GM21737 (cell line): ENCODE results near the gene CCDC160.
"Not testable (repeated sequence)": the region's sequence is repeated elsewhere in the genome, so short reads cannot be mapped to it uniquely, and the experiment has no call there.

Experiments used
- ATAC-seq: cut with Tn5 transposase; IDR thresholded peaks from one replicate; pipeline ENCODE4 v1.9.1; 2021; ENCODE audit warnings: mild to moderate bottlenecking, moderate library complexity; ENCODE audit not compliant: unreplicated experiment

CCDC160 gene

DNA sequence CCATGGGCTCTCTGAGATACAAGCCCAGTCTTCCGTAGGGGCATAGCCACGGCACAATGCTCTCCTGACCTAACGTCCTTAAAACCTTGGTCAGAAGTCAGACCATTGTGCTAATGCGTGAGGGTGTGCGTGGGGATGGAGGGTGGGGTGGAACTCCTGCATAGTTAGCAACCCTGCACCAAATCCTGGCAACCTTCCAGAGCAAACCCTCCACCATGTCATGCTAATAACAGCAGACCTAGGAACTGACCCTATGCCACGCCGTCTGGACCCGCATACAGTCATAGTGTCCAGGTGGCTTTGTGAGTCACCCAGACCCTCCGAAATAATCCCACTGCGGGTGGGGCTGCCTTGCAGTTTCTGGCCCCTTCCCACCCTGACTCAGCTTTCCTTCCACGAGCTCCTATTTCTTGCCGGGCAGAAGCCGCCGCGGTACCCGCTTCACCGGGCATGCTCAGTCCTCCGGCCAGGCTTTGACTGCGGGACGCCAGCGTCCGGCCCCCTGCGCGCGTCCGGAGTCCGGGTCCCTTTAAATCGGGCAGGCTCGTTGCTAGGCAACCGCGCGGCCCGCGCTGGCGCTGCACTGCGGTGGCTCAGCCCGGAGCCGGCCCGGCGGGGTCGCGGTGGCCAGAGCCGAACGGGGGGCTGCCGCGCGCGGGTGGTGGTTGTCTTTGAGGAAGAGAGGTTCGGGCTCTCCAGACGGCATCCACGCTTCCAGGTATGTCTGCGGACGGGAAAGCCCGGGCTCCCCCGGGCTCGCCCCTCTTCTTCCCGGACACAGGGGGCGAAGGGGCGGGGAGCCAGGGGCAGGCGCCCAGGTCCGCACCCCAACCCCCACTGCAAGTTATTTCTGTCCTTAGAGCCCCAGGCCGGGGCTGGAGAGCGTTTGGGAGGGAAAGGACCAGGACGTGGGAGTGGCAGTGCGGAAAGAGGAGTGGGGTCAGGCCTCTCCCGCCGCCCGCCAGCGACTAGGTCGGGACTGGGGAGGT lies at the start of gene CCDC160:
TSS of gene CCDC160 (plus strand) at position 557 of the 989 bp plus-strand sequence. CDS start 7,619 bp downstream, outside the sequence.
- no peak for ATAC-seq

DNA sequence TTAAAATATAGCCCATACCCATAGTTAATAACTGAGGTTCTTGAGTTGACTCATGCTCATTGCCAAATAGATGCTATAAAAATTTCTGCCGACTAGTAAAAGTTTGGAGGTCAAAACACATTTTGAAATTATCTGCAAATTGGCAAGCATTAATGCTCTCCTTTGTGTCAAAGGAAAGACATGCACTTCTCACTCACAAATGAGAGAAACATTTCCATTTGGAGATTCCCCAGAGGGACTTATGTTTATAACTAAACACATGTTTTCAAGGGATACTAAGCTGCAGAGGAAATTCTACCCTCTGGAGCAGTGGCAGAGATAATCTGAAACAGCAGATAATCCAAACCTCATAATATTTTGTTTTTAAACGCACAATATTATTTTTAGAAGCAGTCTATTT lies 45.7 kb upstream of the CCDC160 start:
- ATAC-seq = no peak

DNA sequence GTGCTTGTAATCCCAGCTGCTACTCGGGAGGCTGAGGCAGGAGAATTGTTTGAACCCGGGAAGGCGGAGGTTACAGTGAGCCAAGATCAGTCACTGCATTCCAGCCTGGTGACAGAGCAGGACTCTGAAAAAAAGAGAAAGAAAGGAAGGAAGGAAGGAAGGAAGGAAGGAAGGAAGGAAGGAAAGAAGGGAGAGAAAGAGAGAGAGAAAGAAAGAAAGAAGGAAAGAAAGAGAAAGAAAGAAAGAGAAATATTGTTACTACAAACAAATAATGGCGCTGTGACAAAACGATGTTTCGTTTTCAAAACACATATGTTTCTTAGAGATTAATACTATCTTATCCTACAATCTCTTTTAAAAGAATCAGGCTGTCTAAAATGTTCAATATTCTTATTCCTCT lies 42.1 kb upstream of the CCDC160 start:
- no peak for ATAC-seq

DNA sequence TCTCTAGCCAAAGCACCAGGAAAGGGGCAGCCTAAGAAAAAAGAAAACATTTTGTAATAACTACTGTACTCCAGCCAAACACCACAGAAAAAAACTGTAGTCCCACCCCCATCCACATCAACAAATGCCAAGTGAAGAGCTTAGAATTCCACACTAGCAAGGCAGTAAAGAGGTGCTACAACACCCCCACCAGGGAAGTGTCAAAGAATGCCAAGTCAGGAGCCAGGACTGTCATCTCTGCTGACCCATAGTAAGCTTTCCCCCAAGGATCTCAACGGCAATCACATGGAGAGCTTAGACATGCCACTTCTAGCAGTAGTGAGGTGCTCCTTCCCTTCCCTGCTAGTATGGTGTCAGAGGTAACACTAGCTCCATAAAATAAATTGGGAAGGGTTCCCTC lies 34.4 kb upstream of the CCDC160 start:
- ATAC-seq = no peak

DNA sequence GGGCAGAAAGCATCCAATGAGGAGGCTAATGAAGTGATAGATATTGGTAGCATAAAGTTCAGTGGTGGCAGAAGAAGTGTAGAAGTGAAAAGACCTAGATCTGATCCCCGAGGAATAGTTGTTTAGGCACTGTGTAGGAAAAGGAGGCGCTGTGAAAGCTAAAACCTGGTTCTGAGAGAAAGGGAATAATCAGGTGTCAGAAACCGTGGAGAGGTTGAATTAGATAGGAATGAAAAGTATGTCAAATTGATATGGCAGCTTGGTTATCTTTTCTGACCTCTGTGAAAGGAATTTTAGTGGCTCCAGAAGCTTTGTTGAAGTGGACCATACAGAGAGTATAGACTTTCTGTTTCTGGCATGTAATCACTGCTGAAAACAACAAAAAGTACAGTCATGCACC lies 30.8 kb upstream of the CCDC160 start:
- ATAC-seq = no peak

DNA sequence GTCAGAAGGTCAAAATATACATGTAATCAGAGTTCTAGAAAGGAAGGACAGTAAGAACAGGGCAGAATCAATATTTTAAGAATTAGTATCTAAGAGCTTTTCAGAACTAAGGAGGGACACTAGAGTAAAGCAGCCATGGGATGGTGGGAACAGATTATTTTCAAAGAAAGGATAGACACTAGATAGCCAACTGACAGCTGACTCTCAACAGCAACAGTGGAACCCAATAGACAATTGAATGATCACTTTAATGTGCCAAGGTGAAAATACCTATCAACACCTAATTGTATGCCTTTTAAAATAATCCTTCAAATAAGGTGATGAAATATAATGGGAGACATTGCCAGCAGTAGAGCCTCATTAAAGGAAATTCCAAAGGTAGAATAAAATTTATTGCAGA lies 26.5 kb upstream of the CCDC160 start:
- no peak for ATAC-seq

DNA sequence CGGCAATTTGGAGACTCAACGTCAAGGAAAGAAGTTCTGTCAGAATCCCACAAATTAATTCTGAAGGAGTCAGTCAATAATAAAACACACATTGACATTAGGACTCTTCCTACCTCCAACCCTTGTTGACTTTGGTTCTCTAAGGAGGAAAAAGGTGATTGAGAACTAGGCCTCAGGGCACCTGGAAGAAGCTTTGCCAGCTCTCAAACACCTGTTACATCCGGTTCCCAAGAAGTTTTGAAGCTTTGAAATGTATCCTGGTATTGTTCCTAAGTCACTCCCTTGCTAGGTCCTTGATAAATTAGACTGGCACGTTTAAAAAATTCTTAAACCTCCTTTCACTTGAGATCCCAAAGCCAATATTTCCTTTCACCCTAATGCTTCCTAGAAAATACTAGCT lies 1.7 kb upstream of the CCDC160 start:
- no peak for ATAC-seq

DNA sequence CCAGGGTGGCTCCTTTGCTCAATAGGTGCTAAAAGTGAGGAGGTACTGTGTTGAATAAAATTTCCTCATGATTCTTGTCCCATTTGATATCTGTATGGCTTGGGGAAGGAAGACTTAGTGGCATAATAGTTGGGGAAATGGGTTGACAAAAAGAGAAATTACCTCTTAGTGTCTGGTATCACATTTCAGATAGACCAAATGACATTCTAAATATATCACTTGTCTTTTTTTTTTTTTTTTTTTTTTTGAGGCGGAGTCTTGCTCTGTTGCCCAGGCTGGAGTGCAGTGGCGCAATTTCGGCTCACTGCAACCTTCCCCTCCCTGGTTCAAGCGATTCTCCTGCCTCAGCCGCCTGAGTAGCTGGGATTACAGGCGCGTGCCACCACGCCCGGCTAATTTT lies 1.2 kb downstream of the CCDC160 start:
- not testable (repeated sequence) for ATAC-seq

DNA sequence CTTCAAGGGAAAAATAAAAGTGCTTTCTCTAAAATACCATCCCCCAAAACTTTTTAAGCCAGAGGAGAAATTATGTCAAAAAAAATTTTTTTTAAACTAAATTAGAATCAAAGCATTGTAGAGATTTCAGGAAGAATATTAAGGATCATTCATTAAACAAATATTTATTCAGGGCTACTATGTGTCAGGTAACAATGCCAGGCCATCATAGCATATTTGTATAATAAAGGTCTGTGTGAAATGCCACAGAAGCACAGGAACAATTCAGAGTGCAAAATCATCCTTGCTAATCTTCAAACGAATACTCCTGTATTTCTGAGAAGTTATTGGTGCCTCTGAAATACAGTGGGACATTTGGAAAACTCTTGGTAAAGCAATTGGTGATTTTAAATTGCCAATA lies 2.0 kb downstream of the CCDC160 start:
- no peak for ATAC-seq

DNA sequence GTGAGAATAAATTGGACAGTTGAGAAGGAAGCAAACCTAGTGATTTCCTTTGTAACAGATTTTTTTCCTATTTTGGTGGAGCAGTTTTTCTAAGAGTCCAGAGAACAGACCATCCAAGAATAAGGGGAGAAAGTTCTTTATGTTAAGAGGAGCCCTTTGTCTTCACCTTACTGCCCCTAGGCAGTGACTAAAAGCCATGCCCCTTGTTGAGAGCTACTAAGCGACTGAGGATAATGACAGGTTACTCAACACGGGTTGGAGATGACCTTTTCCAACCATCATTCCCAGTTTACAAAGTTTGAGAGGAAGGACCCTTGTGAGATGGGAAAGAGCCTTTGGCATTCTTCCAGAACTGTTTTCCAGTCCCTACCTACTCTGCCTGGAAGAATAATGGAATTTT lies 3.2 kb downstream of the CCDC160 start:
- no peak for ATAC-seq

DNA sequence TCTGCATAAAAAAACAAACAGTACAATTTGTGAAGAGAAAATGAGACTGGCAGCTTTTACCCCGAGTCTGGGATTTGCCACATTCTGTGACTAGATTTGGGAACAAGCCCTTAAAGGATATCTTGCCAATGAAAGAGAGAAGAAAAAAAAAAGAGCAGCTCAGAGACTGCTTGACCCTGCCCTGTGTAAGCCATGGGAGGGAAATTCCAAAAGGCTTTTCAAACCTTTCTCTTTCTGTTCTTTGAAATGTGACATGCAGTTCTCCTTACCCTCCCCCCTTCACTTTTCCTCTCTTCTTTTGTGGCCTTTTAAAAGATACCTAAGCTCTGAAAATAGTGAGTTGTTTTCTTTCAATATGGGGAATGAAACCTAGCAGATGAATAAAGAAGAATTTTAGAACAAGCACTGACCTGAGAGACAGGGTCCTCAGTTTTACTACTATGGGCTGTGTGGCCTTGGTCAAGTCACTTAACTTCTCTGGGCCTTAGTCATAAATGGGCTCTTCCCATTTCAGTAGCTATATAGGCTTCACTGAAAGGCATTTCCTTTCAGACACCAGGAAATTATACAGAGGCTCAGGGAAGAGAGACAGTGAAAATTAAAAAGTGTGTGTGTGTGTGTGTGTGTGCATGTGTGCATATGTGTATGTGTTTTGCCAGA lies 5.1 kb downstream of the CCDC160 start:
- ATAC-seq = no peak

DNA sequence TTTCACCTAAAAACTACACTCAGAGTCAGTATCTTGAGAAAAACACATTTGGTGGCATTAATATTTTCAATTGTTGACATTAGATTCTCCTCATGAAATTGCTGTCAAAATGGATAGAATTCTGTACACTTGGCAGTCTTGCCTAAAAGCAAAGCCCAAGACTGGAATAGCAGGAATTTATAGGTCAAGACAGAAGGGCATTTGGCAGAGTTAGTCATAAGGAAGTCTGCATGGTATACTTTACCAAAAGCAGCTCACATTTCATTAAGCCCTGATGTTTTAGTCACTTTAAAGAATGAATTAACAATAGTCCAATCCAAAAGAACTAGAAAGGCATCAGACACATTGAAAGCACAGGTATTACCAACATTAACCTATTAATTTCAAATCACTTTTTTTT lies 7.1 kb downstream of the CCDC160 start:
- no peak for ATAC-seq

DNA sequence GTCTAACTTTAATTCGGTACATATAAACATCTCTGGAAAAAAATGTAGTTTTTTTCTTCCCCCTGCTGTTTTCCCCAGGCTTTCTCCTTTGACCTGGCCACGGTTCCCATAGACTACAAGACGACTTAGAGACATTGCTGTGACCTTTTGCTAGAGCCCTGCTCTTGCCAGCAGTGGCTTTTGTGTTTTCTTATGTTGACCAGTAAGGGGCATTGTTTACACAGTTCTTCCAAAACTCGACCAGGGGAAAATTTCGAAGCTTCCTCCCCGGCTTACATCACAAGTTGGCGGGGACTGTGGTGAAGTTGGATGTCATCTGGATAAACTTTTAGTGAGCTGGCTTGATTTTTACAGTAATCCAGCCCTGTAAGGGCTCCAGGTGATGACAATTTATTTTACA lies 9.3 kb downstream of the CCDC160 start:
- no peak for ATAC-seq

DNA sequence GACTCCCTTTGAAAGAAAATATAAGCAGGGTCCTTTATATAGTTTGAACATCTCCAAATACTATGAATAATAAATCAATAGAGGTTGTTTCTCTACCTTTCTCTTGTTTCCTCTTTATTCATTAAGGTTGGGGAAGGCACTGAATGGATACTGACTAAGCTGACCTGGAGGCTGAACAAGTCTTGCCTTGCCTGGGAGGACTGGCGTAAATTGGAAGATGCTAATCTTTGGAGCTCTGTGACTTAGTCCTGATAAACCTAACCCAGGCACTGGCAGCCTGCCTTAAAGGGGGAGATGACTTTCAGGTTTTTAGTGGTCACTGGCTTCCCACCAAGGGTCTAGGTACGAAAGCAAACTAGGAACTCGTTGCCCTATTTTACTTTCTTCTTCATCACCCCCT lies 10.5 kb downstream of the CCDC160 start:
- ATAC-seq = no peak

DNA sequence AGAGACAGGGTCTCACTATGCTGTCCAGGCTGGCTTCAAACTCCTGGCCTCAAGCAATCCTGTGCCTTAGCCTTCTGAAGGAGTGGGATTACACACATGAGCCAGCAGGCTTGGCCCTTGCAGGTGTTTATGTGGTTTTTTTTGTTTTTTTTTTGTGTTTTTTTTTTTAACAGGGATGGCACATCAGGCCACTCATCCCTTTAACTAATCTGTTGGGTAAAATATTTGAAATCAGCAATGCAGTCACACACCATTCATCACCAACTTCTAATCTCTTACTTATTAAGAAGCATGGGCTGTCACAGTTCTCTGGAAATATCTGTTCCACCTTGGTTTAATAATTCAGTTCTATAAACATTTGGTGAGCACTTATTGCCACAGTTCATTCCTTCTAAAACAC lies 12.3 kb downstream of the CCDC160 start:
- ATAC-seq = no peak

DNA sequence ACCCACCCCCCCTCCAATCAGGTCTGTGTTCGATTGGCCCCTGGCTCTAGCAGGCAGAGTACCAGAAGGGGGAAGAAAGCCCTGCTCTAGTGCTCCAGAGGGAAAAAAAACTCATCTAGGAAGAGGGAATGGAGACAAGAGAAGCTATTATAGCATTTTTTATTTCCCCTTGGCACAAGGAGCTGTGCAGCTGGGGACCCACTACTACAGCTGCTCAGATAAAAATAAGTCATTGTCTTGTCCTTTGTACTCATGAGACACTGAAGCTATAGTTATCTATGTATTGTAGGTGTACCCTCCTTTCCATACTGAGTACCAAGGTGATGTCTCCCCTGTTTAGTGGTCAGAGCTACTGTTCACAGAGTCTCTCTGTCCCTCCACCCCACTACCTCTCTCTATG lies 14.3 kb downstream of the CCDC160 start:
- ATAC-seq = no peak

DNA sequence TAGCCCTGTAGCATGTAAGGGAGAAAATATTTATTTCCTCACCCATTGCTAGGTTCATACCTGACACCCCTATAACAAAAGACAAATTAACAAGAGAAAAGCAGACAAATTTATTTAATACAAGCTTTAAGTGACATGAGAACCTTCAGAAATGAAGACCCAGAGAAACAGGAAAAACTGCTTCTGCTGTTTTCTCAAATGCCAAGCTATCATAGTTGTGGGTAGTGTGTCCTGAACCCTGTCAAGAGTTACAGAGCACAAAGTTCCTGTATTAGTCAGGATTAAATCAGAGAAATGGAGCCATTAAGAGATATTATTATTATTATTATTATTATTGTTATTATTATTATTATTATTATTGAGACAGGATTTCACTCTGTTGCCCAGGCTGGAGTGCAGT lies 17.5 kb downstream of the CCDC160 start:
- ATAC-seq = no peak

DNA sequence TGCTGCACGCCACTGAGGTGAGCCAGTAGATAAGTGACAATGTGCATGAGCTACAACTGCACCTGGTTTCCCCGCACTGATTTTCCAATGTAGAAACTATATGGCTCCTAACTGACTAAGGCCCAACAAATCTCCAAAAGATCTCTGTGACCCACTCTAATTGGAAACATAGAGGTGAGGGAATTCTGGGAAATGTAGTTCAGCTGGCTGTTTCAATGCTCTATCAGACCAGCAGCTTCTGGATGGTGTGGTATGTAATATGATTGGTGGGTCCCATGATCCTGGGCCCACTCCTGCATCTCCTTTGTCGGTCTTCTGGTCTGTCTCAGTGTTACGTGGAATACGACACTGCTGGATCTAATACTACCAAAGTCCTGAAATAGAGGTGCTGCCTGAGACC lies 18.6 kb downstream of the CCDC160 start:
- no peak for ATAC-seq

DNA sequence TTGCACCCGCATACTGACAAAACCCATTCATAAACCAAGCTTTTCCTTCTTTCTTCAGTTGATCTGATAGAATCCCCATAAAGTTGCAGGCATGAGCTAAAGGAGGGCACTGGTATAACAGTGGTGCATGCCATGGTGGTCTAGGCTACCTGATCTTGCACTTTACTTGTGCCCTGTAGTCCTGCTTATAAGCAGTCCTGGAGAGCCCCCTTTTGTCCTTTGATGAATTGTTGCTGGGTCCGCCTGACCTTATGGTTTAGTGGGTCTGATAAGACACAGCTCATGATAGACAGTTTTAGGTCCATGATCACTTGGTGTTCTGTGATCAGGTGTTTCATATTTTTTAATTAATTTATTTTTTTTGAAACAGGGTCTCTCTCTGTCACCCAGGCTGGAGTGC lies 19.7 kb downstream of the CCDC160 start:
- ATAC-seq = no peak

DNA sequence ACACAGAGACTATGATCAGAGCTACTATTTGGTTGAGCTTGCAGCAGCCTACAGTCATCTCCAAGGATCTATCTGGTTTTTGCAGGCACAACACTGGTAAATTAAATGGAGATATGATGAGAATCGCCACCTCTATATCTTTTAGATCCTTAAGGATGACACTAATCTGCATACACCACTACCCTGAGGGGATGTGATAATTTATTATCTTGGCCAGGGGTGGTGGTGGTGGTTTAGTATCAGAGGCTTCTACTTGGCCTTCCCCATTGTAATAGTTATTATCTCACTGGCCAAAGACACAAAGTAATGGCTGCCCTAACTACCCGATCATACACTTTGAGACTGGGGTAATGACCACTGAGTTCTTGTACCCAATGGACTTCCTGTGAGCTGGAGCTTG lies 21.2 kb downstream of the CCDC160 start:
- no peak for ATAC-seq

DNA sequence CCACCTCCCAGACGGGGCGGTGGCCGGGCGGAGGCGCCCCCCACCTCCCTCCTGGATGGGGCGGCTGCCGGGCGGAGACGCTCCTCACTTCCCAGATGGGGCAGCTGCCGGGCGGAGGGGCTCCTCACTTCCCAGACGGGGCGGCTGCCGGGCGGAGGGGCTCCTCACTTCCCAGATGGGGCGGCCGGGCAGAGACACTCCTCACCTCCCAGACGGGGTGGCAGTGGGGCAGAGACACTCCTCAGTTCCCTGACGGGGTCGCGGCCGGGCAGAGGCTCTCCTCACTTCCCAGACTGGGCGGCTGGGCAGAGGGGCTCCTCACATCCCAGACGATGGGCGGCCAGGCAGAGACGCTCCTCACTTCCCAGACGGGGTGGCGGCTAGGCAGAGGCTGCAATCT lies 49.0 kb downstream of the CCDC160 start:
- not testable (repeated sequence) for ATAC-seq

DNA sequence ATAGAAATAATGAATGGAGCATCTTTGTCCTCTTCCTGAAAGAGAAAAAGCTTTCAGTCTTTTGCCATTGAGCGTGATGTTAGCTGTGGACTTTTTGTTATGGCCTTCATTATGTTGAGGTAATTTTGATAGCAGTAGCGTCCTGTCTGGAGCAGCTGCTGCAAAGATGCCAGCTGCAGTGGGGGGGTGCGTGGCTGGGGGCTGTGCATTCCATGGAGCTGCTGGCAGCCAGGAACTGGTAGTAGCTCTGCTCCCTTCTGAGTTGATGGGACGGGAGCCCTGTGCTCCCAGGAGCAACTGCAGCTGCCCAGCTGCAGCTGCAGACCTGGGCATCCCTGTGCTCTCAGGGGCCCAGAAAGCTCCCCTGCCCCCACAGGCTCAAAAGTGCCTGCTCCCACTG lies 50.4 kb downstream of the CCDC160 start:
- ATAC-seq = no peak
